Stimulated activated naive CD8-positive, alpha-beta T cell treated with anti-CD3 and anti-CD28 coated beads, Interleukin-15, Interleukin-2, amounts not matched to agents 100 U/mL and 50 U/mL, for 24 hours (primary cell): ENCODE data around the gene SEC22B.
"Not testable (repeated sequence)": the region's sequence is repeated elsewhere in the genome, so short reads cannot be mapped to it uniquely, and the experiment has no call there.

ENCODE experiments used
- ATAC-seq: fragments of 150-1000 bp; cut with Tn5 transposase; one replicate; pipeline ENCODE4 v1.10.0; 2021
- DNase-seq: peaks from one replicate; pipeline ENCODE4 v3.0.0; 2021

SEC22B gene

GRCh38 chr1:120176092-120176855, at the start of gene SEC22B:
Gene SEC22B, minus strand, starts transcription at chr1:120176520. Its CDS starts 139 bp downstream, at chr1:120176381.
- ATAC-seq, result peak; percentile 100
- peak; percentile 85 for DNase-seq

GRCh38 chr1:120217933-120218332, 41.6 kb upstream of the SEC22B start:
- not testable (repeated sequence) for DNase-seq, ATAC-seq

- not testable (repeated sequence) for DNase-seq, ATAC-seq
Observed at GRCh38 chr1:120217175-120217929, 41.0 kb upstream of the SEC22B start.

- DNase-seq, result not testable (repeated sequence)
- peak; percentile 55 for ATAC-seq
Observed at GRCh38 chr1:120213606-120214005, 37.3 kb upstream of the SEC22B start.

- not testable (repeated sequence) for ATAC-seq, DNase-seq
Observed at GRCh38 chr1:120210754-120211153, 34.4 kb upstream of the SEC22B start.

GRCh38 chr1:120196863-120197775, 20.8 kb upstream of the SEC22B start:
- DNase-seq, result not testable (repeated sequence)
- peak; percentile 71 for ATAC-seq

GRCh38 chr1:120188626-120189025, 12.3 kb upstream of the SEC22B start:
- not testable (repeated sequence) for ATAC-seq, DNase-seq

GRCh38 chr1:120182176-120182707, 5.9 kb upstream of the SEC22B start:
- not testable (repeated sequence) for DNase-seq
- ATAC-seq, result peak; percentile 65

- DNase-seq, ATAC-seq: not testable (repeated sequence)
Observed at GRCh38 chr1:120179811-120180690, 3.7 kb upstream of the SEC22B start.

- no peak for ATAC-seq
- DNase-seq, result no peak
Observed at GRCh38 chr1:120178799-120179756, 2.8 kb upstream of the SEC22B start.

- not testable (repeated sequence) for DNase-seq, ATAC-seq
Observed at GRCh38 chr1:120178058-120178457, 1.7 kb upstream of the SEC22B start.

GRCh38 chr1:120175688-120176087, 632 bp downstream of the SEC22B start:
- not testable (repeated sequence) for ATAC-seq

GRCh38 chr1:120164761-120165160, 11.6 kb downstream of the SEC22B start:
- not testable (repeated sequence) for ATAC-seq

More at GRCh38 chr1:120175688-120176087, 632 bp downstream of the SEC22B start:
- DNase-seq, result not testable (repeated sequence)

GRCh38 chr1:120162015-120162414, 14.3 kb downstream of the SEC22B start:
- not testable (repeated sequence) for ATAC-seq, DNase-seq

More at GRCh38 chr1:120164761-120165160, 11.6 kb downstream of the SEC22B start:
- not testable (repeated sequence) for DNase-seq

- ATAC-seq, DNase-seq: not testable (repeated sequence)
Observed at GRCh38 chr1:120158495-120158894, 17.8 kb downstream of the SEC22B start.

- DNase-seq, ATAC-seq: not testable (repeated sequence)
Observed at GRCh38 chr1:120158086-120158485, 18.2 kb downstream of the SEC22B start.

GRCh38 chr1:120150138-120150822, 26.0 kb downstream of the SEC22B start:
- not testable (repeated sequence) for DNase-seq, ATAC-seq

- not testable (repeated sequence) for ATAC-seq, DNase-seq
Observed at GRCh38 chr1:120149420-120150059, 26.8 kb downstream of the SEC22B start.
